ENCODE measurements around the gene SPRY4. TPM values are rescaled to one million over a fixed set of nuclear protein-coding genes. Genes with fewer than 3 reads are reported as not detected.
A peak's percentile ranks its signal among the peaks of the same experiment; 100 is the strongest.

The SPRY4 gene
- total and polyA plus RNA-seq, 2 of the 4 experiments (the other 2 are of a cell fraction): 8.4 to 21.0 TPM

DNA sequence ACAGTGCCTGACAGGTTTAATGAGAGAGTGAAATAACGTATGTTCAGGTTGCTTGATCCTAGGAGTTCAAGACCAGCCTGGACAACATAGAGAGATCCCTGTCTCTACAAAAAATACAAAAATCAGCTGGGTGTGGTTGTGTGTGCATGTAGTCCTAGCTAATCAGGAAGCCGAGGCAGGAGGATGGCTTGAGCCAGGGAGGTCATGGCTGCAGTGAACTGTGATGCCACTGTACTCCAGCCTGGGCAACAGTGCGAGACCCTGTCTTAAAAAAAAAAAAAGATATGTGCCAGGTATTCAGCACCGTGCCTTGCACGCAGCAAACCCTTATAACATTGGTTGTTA is 38.8 kb upstream of the SPRY4 start:
- no peaks in the 10 kb centered on the region for H3K36me3 ChIP-seq (ENCODE audit: control insufficient read depth, insufficient read depth, low read length)
- peak overlapping the region; percentile 83 for H2BK20ac ChIP-seq (ENCODE audit: low read depth, low read length)
- H2BK15ac ChIP-seq (ENCODE audit: low read depth, low read length): peak overlapping the region; percentile 97; the same call in 2 of the 3 replicates
- CTCF ChIA-PET: interaction anchor here (0.6 kb wide), 2 partner anchors 11 to 26 kb away, joined by 3 to 6 read pairs; no protein-coding TSS in a partner anchor
- no peak overlapping the region for H3K4me2 ChIP-seq (ENCODE audit: low read depth, low read length)
- peak overlapping the region; percentile 77; the same call in 1 of the 2 replicates for H3K14ac ChIP-seq (replicated peaks; ENCODE audit: low read depth, low read length)
- H3K9ac ChIP-seq (ENCODE audit: low read depth, low read length): no peak overlapping the region
- peak overlapping the region; percentile 42; the same call in 1 of the 2 replicates for H4K5ac ChIP-seq (ENCODE audit: low read depth, low read length)
- dilution Hi-C loops (cut with HindIII; ENCODE audit: low sequenced_read_pairs, unreplicated experiment) (no loop called here), intact Hi-C loops (cut with micrococcal nuclease) (no loop called here), in situ Hi-C loops (cut with MboI; ENCODE audit: low sequenced_read_pairs) (no loop called here)
- BruUV-seq (replicated peaks): no TSS peak
- H2BK120ac ChIP-seq (ENCODE audit: low read depth, low read length): peak overlapping the region; percentile 76
- H3K4ac ChIP-seq (ENCODE audit: low read depth, low read length): peak overlapping the region; percentile 85
- no peaks in the 10 kb centered on the region for H3K27me3 ChIP-seq (ENCODE audit: control insufficient read depth, insufficient read depth, low read length)
- H4K8ac ChIP-seq (ENCODE audit: low read depth in 2 of 2, low read length in 2 of 2): peak overlapping the region; percentile 29 to 68; a peak in 2 of 4 replicates
- DNase-seq: no peak
- no peak overlapping the region for H2AK9ac ChIP-seq (replicated peaks; ENCODE audit: low read depth, low read length, poor library complexity)
- H3K23ac ChIP-seq (ENCODE audit: low read depth, low read length): peak overlapping the region; percentile 97
- H3K18ac ChIP-seq (ENCODE audit: low read depth, low read length): no peak overlapping the region
- ATAC-seq (ENCODE audit: low read depth): no peak
- TF ChIP-seq FOS (IDR thresholded peaks at IDR 0.05; ENCODE audit: low read depth, low read length) (no peak), RFX5 (IDR thresholded peaks at IDR 0.05; ENCODE audit: low read depth, low read length) (no peak), NFE2L2 (IDR thresholded peaks at IDR 0.05; ENCODE audit: low read depth, low read length) (no peak), SMC3 (IDR thresholded peaks at IDR 0.05; ENCODE audit: low read depth, low read length) (no peak), CEBPB (IDR thresholded peaks at IDR 0.05; ENCODE audit: low read depth, low read length) (no peak), MAZ (IDR thresholded peaks at IDR 0.05; ENCODE audit: borderline replicate concordance, low read depth, low read length) (no peak), BHLHE40 (IDR thresholded peaks at IDR 0.05; ENCODE audit: low read depth, low read length) (no peak), POLR2A (IDR thresholded peaks at IDR 0.05; ENCODE audit: low read depth, low read length) (no peak), RAD21 (IDR thresholded peaks at IDR 0.05; ENCODE audit: low read length) (no peak)
- TF ChIP-seq, protein P1, sequence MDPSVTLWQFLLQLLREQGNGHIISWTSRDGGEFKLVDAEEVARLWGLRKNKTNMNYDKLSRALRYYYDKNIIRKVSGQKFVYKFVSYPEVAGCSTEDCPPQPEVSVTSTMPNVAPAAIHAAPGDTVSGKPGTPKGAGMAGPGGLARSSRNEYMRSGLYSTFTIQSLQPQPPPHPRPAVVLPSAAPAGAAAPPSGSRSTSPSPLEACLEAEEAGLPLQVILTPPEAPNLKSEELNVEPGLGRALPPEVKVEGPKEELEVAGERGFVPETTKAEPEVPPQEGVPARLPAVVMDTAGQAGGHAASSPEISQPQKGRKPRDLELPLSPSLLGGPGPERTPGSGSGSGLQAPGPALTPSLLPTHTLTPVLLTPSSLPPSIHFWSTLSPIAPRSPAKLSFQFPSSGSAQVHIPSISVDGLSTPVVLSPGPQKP (IDR thresholded peaks at IDR 0.05; ENCODE audit: borderline replicate concordance, low read depth, low read length): no peak
- TF ChIP-seq, protein P2, sequence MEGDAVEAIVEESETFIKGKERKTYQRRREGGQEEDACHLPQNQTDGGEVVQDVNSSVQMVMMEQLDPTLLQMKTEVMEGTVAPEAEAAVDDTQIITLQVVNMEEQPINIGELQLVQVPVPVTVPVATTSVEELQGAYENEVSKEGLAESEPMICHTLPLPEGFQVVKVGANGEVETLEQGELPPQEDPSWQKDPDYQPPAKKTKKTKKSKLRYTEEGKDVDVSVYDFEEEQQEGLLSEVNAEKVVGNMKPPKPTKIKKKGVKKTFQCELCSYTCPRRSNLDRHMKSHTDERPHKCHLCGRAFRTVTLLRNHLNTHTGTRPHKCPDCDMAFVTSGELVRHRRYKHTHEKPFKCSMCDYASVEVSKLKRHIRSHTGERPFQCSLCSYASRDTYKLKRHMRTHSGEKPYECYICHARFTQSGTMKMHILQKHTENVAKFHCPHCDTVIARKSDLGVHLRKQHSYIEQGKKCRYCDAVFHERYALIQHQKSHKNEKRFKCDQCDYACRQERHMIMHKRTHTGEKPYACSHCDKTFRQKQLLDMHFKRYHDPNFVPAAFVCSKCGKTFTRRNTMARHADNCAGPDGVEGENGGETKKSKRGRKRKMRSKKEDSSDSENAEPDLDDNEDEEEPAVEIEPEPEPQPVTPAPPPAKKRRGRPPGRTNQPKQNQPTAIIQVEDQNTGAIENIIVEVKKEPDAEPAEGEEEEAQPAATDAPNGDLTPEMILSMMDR (conservative IDR thresholded peaks at IDR 0.05; ENCODE audit: low read depth, low read length): no peak
- peak overlapping the region; percentile 97 for H2AK5ac ChIP-seq (ENCODE audit: low read depth, low read length)
- H2BK5ac ChIP-seq (ENCODE audit: low read depth, low read length, poor library complexity, severe bottlenecking): no peak overlapping the region
- no peak overlapping the region for H2AFZ ChIP-seq (replicated peaks; ENCODE audit: low read length, poor library complexity)
- H3K79me1 ChIP-seq (ENCODE audit: low read depth in 1 of 2, low read length in 2 of 2): peaks cover 24 to 62% of the 10 kb centered on the region in 2 experiments; a peak in 3 of 4 replicates
- no peaks in the 10 kb centered on the region for H3K9me3 ChIP-seq (ENCODE audit: control insufficient read depth, insufficient read depth, low read length)
- peaks cover 10% of the 10 kb centered on the region for H3K4me1 ChIP-seq (ENCODE audit: control insufficient read depth, insufficient read depth, low read length)
- no peak overlapping the region for H3K4me3 ChIP-seq (ENCODE audit: insufficient read depth, low read depth, low read length)
- H3K27ac ChIP-seq (ENCODE audit: insufficient read depth, low read length): no peak overlapping the region; the same call in 1 of the 2 replicates
- H4K91ac ChIP-seq (ENCODE audit: insufficient read depth, low read depth, low read length): no peak overlapping the region; the same call in none of the 2 replicates
- H3K9me1 ChIP-seq (ENCODE audit: insufficient read depth, low read length): peaks cover 8% of the 10 kb centered on the region
- POLR2A ChIA-PET (ENCODE audit: unreplicated experiment): no interaction called here
- WGBS, 2 experiments (ENCODE audit: extremely low coverage in 2 of 2, insufficient read length in 1 of 2): no CpG with 5 or more reads among the region's 5 CpGs
- H3K56ac ChIP-seq (ENCODE audit: extremely low read depth, insufficient read depth, low read length): no peak overlapping the region; the same call in none of the 2 replicates
- no peaks in the 10 kb centered on the region for H4K20me1 ChIP-seq (ENCODE audit: insufficient read depth, low read length)

All from IMR-90 (cell line).